Superior temporal gyrus (tissue), 1 donor: ENCODE measurements around the gene FGGY.
"Not testable (repeated sequence)": the region's sequence is repeated elsewhere in the genome, so short reads cannot be mapped to it uniquely, and the experiment has no call there.

Experiments
- DNase-seq: peaks from one replicate; pipeline ENCODE4 v3.0.0-alpha.2; 2016; ENCODE audit errors: extremely low spot score

FGGY gene, protein sequence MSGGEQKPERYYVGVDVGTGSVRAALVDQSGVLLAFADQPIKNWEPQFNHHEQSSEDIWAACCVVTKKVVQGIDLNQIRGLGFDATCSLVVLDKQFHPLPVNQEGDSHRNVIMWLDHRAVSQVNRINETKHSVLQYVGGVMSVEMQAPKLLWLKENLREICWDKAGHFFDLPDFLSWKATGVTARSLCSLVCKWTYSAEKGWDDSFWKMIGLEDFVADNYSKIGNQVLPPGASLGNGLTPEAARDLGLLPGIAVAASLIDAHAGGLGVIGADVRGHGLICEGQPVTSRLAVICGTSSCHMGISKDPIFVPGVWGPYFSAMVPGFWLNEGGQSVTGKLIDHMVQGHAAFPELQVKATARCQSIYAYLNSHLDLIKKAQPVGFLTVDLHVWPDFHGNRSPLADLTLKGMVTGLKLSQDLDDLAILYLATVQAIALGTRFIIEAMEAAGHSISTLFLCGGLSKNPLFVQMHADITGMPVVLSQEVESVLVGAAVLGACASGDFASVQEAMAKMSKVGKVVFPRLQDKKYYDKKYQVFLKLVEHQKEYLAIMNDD

GRCh38 chr1:59296358-59297256 is at the start of gene FGGY:
Gene FGGY, plus strand, starts transcription at chr1:59297094. Its CDS starts 24,456 bp downstream, at chr1:59321550.
- peak; percentile 95 for DNase-seq

DNA sequence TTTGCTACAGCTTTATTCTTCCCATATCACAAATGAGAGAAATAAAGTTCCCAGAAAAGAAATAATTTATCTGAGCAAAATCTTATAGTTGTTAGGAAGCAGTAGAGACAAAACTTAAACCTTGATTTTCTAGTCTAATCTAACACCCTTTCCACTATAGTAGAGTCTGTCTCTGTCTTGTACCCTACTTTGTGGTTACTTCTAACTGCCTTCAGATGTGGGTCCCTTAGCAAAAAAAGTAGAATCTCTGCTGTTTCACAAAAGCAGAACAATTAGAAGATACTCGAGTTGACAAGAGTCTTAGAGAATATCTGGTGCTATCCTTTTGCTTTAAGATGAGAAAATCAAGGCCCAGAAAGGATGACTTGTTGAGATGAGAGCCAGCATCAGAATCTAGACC is 48.1 kb upstream of the FGGY start:
- DNase-seq, result no peak

GRCh38 chr1:59249396-59250137 is 47.3 kb upstream of the FGGY start:
- DNase-seq, result peak; percentile 23

- DNase-seq, result not testable (repeated sequence)
Measured at GRCh38 chr1:59251061-59251460, 45.8 kb upstream of the FGGY start.

- DNase-seq, result not testable (repeated sequence)
Measured at GRCh38 chr1:59256429-59256828, 40.5 kb upstream of the FGGY start.

DNA sequence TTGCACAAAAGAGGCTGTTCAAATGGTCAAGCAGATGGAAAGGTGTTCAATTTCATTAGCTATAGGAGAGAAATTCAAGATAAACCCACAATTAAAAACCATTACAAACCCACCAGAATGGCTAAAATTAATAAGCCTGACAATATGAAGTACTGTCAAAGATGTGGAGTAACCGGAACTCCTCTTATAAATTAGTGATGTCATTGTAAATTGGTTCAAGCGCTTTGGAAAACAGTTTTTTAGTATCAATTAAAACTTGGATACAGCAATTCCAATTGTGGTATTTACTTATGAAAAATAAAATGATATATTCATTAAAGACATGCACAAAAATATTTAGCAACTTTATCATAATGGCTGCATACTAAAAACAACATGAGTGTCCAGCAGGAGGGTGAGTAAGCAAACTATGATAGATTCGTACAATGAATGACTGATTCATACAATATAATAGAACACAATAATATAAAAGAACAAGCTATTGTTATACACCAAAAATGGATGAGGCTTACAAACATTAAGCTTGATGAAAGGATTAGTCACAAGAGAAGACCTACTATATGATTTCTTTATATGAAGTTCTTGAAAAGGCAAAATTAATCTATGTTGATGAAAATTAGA is 38.4 kb upstream of the FGGY start:
- DNase-seq, result no peak

- no peak for DNase-seq
Measured at GRCh38 chr1:59261537-59261936, 35.4 kb upstream of the FGGY start.

DNA sequence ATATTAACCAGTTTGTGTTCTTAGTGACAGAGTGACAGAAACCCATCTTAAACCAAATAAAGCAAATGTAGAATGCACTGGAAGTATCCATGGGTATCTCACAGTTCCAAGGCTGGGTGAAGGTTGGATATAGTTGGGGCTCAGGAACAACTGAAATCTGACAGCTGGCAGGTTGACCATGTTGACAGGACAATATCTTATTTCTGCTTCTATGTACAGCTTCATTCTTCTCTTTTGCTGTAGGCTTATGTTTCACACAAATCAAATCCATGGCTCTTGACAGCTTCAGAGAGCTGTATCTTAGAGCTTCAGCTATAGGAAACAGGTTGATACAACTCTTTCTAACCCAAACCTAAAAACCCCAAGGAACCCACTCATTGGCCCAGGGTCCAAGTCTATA is 34.3 kb upstream of the FGGY start:
- DNase-seq, result no peak

DNA sequence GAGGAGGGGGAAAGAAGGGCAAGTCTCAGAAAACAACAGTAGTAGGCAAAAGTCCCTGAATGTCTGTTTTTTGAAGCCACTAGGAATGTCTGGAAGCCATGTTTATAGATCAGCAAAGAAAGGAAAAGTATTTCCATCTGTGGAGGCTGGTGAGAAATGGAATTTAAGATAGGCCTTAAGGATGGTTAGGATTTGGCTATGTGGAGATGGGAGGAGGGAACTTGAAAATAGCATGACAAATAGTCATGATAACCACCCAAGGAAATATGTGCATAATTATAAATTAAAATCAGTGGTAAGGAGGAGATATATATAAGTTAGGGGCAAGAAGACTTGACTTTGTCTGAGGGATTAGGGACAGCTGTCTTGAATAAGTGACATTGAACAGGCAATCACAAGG is 33.8 kb upstream of the FGGY start:
- no peak for DNase-seq

- DNase-seq, result no peak
Measured at GRCh38 chr1:59265622-59266021, 31.3 kb upstream of the FGGY start.

DNA sequence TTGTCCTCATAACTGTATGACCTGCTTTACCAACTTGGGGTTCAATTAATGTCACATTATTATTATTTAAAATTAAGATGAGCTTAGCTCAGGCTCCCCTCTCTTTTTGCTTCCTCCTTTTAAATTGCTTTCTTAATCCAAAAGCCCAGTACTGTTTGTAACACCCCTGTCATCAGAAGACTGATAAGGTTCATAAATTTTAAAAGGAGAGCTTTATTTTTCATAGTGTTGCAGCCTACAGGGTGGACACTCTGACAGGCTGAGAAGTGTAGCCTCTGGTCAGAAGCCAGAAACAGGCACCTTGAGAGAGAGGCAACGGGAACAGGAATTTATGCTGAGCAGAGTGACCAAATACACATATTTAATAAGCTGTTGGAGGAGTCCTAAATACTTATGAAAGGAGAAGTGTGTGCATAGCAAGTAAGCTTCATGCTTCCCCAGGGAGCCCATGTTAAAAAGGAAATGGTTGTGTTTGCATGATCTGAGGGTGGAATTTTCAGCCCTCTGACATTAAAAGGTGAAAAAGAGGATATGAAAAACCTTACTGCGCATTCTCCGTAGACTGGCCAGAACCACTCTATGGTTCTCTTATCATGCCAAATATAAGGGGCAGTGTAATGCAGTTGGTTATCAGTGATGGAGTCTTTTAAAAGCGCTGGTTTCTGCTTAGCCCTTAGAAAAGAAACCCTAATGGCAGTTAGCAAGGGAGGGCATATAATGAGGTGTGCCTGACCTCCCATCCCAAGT is 30.5 kb upstream of the FGGY start:
- no peak for DNase-seq

DNA sequence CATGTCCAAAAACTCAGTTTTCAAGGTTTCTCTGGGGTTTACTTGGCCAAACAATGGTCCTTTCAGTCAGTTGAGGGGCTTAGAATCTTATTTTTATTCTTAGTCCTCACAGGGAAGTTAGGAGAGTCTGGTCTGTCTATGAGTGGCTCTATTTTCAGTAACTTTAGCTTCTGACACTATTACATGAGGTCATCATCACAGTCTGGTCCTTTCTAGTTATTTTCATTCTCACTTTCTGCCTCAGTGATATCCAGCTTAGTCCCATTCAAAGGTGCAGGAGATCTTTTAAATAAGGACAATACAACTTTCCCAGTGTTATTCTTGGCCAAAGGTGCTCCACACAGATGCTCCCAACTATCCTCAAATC is 30.0 kb upstream of the FGGY start:
- DNase-seq, result no peak

DNA sequence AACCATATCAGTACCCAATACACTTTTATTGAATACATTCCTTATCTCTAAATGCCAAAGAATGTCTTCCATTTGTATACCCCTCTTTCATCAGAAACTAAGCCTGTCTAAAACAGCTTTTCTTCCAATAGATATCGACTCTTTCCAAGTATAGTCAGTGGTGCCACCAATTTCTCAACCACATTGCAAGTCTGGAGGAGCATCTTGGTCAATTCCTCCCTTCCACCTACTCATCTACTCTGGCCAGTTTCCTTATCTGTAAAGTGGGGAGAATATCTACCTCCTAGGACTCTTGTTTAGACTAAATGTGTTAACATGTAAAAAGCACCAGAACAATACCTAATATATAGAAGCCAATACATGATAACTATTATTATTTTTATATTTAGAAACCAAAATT is 28.5 kb upstream of the FGGY start:
- DNase-seq, result no peak

GRCh38 chr1:59271561-59272260 is 25.2 kb upstream of the FGGY start:
- no peak for DNase-seq

DNA sequence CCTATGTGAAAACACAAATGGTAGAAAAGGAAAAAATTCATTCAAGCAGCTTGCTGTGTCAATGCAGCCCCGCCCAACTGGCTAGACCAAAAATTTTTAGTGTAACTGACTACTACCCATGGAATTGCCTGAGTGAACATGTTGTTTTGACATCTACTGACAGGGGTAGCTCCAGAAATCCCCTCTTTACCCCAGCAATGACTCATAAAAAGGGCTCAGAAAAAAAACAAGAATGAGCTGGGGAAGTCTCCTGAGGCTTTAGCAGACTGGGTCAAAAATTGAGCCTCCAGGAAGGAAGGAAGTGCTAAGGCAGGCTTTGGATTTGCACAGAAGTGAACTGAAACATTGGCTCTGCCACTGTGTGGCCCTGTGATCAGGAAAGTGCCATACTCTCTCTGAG is 24.4 kb upstream of the FGGY start:
- DNase-seq, result no peak

DNA sequence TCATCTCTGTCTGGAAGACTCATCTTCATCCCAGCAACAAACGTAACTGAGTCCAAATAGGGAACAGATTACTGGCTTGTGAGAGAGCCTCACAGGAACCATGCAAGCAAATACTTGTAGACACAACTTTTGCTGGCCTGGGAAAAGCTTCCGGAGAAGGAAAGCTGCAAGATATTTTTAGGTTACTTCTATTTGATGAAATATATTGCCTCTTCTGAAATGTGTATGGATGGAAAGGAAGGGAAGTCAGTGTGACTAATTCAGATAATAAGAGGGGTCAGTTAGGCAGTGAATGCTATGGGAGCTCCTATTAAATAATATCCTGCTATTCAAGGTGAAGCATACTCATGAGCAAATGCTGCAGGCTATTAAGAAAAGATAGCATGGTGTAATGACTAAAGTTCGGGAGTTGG is 20.4 kb upstream of the FGGY start:
- DNase-seq, result no peak

- DNase-seq, result no peak
Measured at GRCh38 chr1:59278780-59279354, 18.0 kb upstream of the FGGY start.

DNA sequence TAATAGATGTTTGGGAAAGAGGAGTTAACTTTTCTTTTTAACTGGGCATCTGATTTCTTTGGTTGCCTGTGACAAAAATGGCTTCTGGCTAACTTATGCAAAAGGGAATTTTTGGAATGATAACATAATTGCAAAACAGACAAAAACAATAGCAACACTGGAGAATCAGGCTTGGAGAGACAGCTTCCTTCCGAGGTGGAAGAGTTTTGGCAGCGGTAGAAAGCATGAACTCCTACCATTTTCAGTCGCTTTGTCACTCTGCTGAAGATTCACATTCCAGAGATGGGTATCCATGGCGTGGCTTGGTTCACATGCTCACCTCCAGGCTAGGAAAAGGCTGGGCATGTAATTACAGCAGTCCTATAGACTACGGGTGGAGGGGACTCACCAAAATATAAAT is 17.2 kb upstream of the FGGY start:
- DNase-seq, result no peak

DNA sequence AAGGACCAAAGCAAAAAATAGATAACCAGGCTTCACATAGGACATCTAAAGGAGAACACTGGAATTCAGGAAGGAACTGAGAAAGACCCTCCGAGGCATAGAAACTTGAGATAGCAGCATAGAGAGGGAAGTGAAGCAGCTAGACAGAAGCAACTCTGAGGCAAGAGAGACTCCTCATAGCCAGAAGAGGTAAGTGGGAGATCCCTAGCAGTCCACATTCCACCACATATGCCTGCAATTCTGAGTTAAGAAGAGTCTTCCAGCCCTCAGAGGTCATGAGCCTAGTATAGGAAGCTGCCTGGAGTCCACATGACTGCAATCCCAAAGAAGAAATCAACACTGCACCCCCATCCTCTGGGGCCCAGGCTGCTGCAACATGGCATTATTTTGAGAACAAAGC is 13.9 kb upstream of the FGGY start:
- no peak for DNase-seq

DNA sequence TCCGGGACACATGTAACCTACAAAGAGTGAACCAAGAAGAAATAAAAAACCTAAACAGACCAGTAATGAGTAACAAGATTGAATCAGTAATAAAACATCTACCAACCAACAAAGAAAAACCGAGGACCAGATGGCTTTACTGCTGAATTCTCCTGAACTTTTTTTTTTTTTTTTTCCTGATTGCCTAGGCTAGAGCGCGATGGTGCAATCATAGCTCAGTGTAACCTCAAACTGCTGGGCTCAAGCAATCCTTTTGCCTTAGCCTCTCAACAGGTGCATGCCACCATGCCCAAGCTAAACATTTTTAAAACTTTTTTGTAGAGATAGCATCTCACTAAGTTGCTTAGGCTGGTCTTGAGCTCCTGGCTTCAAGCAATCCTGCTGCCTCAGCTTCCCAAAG is 11.2 kb upstream of the FGGY start:
- DNase-seq, result no peak
